ENCODE measurements around the gene IFNB1. TPM values are rescaled to one million over a fixed set of nuclear protein-coding genes. Genes with fewer than 3 reads are reported as not detected.

IFNB1 gene
- total RNA-seq, 4 donors from 2014 or later, result not detected

GRCh38 chr9:21053851-21054250 is 23.9 kb downstream of the IFNB1 start:
- TF ChIP-seq, protein P1, sequence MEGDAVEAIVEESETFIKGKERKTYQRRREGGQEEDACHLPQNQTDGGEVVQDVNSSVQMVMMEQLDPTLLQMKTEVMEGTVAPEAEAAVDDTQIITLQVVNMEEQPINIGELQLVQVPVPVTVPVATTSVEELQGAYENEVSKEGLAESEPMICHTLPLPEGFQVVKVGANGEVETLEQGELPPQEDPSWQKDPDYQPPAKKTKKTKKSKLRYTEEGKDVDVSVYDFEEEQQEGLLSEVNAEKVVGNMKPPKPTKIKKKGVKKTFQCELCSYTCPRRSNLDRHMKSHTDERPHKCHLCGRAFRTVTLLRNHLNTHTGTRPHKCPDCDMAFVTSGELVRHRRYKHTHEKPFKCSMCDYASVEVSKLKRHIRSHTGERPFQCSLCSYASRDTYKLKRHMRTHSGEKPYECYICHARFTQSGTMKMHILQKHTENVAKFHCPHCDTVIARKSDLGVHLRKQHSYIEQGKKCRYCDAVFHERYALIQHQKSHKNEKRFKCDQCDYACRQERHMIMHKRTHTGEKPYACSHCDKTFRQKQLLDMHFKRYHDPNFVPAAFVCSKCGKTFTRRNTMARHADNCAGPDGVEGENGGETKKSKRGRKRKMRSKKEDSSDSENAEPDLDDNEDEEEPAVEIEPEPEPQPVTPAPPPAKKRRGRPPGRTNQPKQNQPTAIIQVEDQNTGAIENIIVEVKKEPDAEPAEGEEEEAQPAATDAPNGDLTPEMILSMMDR (IDR thresholded peaks at IDR 0.05), result no peak
- TF ChIP-seq POLR2A (IDR thresholded peaks at IDR 0.05) (no peak), POLR2AphosphoS5 (IDR thresholded peaks at IDR 0.05) (no peak), EP300 (IDR thresholded peaks at IDR 0.05) (no peak)
- H3K36me3 ChIP-seq, result no peaks in the 10 kb centered on the region
- 50 to 59% methylated on average over 2 of the region's 2 CpGs for WGBS, 2 donors (ENCODE audit: low coverage in 1 of 2)

DNA sequence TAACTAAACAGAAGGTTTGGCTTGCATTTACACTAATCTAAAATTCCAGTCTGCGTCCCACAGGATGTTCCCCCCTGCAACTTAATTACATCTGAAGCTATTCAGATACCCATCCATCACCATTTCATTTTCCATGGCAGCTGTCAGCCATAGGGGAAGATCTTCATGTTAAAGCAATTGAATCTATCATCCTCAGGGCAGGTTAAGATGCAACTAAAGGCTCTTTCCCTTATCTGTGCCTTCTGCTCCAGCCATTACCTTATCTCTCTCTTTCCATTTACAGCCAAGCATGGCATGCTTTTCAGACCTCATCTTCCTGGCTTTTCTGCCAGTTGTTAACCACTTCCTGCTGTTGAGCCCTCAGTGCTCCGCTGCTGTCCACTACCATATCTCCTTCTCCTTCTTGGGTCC is 30.5 kb downstream of the IFNB1 start:
- no peaks in the 10 kb centered on the region for H3K36me3 ChIP-seq
- no peaks in the 10 kb centered on the region for H3K4me1 ChIP-seq
- H3K4me3 ChIP-seq, result no peak overlapping the region
- no peaks in the 10 kb centered on the region for H3K27me3 ChIP-seq
- 58 to 88% methylated on average over 2 of the region's 2 CpGs for WGBS, 2 donors (ENCODE audit: low coverage in 1 of 2)
- no peaks in the 10 kb centered on the region for H3K9me3 ChIP-seq
- no peak overlapping the region for H3K27ac ChIP-seq
- no peak for ATAC-seq
- TF ChIP-seq EP300 (IDR thresholded peaks at IDR 0.05), result no peak
- no peak for TF ChIP-seq POLR2A (IDR thresholded peaks at IDR 0.05)
- TF ChIP-seq POLR2AphosphoS5 (IDR thresholded peaks at IDR 0.05), result no peak
- TF ChIP-seq, protein P1 (IDR thresholded peaks at IDR 0.05), result no peak

More at GRCh38 chr9:21053851-21054250, 23.9 kb downstream of the IFNB1 start:
- Histone ChIP-seq H3K27me3 (no peaks in the 10 kb centered on the region), H3K27ac (no peak overlapping the region), H3K4me3 (no peak overlapping the region), H3K4me1 (no peaks in the 10 kb centered on the region), H3K9me3 (no peaks in the 10 kb centered on the region)
- no peak for ATAC-seq

DNA sequence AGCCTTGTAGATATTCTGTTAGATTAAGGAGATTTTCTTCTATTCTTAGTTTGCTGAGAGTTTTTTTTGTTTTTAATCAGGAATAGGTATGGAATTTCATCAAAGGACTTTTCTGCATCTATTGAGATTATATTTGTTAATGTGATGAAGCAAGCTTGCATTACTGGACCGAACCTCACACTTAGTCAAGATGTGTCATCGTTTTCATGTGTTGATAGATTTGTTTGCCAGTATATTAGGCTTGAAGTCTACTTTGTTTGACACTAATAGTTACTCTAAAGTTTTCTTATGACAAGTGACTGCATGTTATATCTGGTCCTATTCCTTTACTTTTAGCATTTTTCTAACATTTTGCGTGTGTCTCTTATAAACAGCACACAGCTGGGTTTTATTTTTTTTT is 33.9 kb downstream of the IFNB1 start:
- H3K27me3 ChIP-seq, result no peaks in the 10 kb centered on the region
- no peak overlapping the region for H3K27ac ChIP-seq
- H3K4me3 ChIP-seq, result no peak overlapping the region
- WGBS, 2 donors (ENCODE audit: low coverage in 1 of 2), result 86 to 87% methylated on average over 3 of the region's 3 CpGs
- no peaks in the 10 kb centered on the region for H3K36me3 ChIP-seq
- no peaks in the 10 kb centered on the region for H3K4me1 ChIP-seq
- TF ChIP-seq EP300 (IDR thresholded peaks at IDR 0.05) (no peak), POLR2AphosphoS5 (IDR thresholded peaks at IDR 0.05) (no peak)
- H3K9me3 ChIP-seq, result no peaks in the 10 kb centered on the region
- ATAC-seq, result no peak

DNA sequence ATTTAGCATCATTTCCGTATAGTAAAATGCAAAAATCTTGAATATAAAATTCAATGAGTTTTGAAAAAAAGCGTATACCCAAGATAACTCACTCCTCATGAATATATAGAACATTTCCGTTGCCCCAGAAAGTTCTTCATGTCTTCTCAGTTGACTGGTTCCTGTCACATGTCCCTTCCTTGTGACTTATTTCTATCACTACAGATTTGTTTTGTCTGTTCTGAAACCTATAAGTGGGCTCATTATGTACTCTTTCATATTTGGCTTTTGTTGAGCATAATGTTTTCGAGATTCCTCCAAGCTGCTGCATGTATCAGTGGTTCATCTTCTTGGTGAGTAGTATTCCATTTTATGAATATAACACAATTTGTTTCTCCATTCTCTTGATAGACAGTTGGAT is 35.3 kb downstream of the IFNB1 start:
- no peak for ATAC-seq
- Histone ChIP-seq H3K9me3 (no peaks in the 10 kb centered on the region), H3K27me3 (no peaks in the 10 kb centered on the region), H3K4me3 (no peak overlapping the region), H3K4me1 (no peaks in the 10 kb centered on the region), H3K27ac (no peak overlapping the region), H3K36me3 (no peaks in the 10 kb centered on the region)
- TF ChIP-seq POLR2A (IDR thresholded peaks at IDR 0.05) (no peak), EP300 (IDR thresholded peaks at IDR 0.05) (no peak), POLR2AphosphoS5 (IDR thresholded peaks at IDR 0.05) (no peak)
- TF ChIP-seq, protein P1 (IDR thresholded peaks at IDR 0.05), result no peak
- WGBS, 2 donors (ENCODE audit: low coverage in 1 of 2), result 83 to 93% methylated on average over 4 of the region's 4 CpGs

DNA sequence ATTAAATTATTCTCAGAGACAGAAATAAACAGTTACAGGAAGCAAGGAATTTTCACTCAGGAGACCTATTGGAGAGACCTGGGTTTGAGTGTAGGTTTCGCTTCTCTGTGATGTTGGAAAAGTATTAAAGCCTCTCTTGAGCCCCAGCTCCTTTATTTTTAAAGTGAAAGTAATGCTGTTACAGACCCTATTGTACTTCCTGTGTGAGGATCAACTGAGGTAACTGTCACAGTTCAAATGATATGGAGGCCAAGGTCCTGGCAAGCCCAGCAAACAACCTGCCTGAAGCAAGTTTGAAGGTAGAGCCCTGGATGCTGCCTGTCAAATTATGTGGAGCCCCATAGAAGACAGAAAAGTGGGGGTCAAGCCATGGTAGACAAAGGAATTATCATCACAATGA is 38.4 kb downstream of the IFNB1 start:
- Histone ChIP-seq H3K36me3 (no peaks in the 10 kb centered on the region), H3K27ac (no peak overlapping the region), H3K4me3 (no peak overlapping the region), H3K9me3 (no peaks in the 10 kb centered on the region), H3K4me1 (no peaks in the 10 kb centered on the region), H3K27me3 (no peaks in the 10 kb centered on the region)
- 85 to 100% methylated on average over 1 of the region's 1 CpG for WGBS, 2 donors (ENCODE audit: low coverage in 1 of 2)
- TF ChIP-seq EP300 (IDR thresholded peaks at IDR 0.05), result no peak
- no peak for TF ChIP-seq POLR2A (IDR thresholded peaks at IDR 0.05)
- ATAC-seq, result no peak

- H3K9me3 ChIP-seq, result no peaks in the 10 kb centered on the region
- ATAC-seq, result no peak
- WGBS, 2 donors (ENCODE audit: low coverage in 1 of 2), result 90 to 97% methylated on average over 2 of the region's 2 CpGs
- no peaks in the 10 kb centered on the region for H3K27me3 ChIP-seq
- peaks cover 0 to under 1% (median 0%) of the 10 kb centered on the region in 3 donors for H3K4me1 ChIP-seq
- H3K36me3 ChIP-seq, result no peaks in the 10 kb centered on the region
- no peak overlapping the region for H3K4me3 ChIP-seq
- no peak overlapping the region for H3K27ac ChIP-seq
- TF ChIP-seq, protein P1 (IDR thresholded peaks at IDR 0.05), result no peak
- TF ChIP-seq EP300 (IDR thresholded peaks at IDR 0.05) (no peak), POLR2AphosphoS5 (IDR thresholded peaks at IDR 0.05) (no peak), POLR2A (IDR thresholded peaks at IDR 0.05) (no peak)
Measured at GRCh38 chr9:21037278-21037677, 40.5 kb downstream of the IFNB1 start.

Measured in gastroesophageal sphincter (tissue), 4 donors.